ENCODE measurements around the gene BFAR.
"Not testable (repeated sequence)": the region's sequence is repeated elsewhere in the genome, so short reads cannot be mapped to it uniquely, and the experiment has no call there.

Gene BFAR

DNA sequence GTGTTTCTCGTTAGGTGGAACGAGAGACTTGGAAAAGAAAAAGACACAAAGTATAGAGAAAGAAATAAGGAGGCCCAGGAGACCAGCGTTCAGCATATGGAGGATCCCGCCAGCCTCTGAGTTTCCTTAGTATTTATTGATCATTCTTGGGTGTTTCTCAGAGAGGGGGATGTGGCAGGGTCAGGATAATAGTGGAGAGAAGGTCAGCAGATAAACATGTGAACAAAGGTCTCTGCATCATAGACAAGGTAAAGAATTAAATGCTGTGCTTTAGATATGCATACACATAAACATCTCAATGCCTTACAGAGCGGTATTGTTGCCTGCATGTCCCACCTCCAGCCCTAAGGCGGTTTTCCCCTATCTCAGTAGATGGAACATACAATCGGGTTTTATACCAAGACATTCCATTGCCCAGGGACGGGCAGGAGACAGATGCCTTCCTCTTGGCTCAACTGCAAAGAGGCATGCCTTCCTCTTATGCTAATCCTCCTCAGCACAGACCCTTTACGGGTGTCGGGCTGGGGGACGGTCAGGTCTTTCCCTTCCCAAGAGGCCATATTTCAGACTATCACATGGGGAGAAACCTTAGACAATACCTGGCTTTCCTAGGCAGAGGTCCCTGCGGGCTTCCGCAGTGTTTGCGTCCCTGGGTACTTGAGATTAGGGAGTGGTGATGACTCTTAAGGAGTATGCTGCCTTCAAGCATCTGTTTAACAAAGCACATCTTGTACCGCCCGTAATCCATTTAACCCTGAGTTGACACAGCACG lies 3.6 kb downstream of the BFAR start:
- DNase-seq = not testable (repeated sequence)

DNA sequence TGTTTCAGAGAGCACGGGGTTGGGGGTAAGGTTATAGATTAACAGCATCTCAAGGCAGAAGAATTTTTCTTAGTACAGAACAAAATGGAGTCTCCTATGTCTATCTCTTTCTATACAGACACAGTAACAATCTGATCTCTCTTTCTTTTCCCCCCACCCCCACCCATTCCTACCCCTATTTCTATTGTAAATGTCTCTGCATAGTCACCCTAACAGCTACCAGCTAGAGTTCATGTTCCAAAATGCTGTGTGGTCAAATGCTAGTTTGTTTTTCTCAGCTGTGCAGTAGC lies 4.1 kb downstream of the BFAR start:
- DNase-seq = not testable (repeated sequence)

DNA sequence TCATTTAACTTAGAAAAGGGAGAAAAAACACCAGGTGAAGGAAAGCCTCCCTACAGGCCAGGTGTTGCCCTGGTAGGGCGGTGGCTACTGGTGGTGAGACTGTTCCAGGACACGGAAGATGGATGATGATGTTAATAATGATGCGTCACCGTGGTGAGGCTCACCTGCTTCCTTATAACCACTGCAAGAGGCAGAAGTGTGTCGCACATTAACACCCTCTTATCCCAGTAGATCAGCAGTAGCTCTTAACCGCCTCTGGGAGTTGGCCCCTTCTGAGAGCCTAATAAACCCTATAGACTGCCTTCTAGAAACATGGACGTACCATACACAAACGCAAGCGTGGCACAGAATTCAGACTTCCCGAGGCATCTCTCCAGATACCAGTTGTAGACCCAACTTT lies 7.8 kb downstream of the BFAR start:
- no peak for DNase-seq

DNA sequence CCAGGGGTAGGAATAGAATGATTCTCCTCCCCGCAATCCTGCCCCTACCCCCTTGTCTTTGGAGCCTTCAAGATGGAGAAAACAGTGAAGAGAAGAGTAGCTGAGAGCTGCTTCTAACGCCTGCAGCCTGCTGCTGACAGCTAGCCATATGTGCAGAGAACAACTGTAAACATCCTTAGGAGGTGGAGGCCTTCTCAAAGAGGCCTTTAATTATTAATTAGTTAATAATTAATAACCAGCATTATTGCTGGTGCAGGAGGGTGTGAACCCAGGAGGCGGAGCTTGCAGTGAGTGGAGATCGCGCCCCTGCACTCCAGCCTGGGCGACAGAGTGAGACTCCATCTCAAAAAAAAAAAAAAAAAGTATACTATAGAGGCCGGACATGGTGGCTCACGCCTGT lies 8.5 kb downstream of the BFAR start:
- no peak for DNase-seq

DNA sequence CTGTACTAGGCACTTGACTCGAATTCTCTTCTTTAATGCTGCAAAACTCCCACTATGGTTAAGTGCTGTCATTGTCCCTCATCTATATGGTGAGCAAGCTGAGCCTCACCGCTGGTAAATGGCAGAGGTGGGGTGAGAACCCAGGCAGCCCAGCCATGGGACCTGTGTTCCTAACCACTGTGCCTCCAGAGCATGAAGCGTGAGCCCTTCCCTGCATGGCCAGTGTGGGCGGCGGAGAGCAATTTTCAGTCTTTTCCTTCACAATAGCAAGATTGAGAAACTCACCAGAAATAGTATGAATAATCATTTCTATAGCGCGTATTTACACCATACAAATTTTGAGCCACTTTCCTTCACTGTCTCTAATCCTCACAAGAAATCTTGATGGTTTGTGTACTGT lies 9.2 kb downstream of the BFAR start:
- DNase-seq = no peak

DNA sequence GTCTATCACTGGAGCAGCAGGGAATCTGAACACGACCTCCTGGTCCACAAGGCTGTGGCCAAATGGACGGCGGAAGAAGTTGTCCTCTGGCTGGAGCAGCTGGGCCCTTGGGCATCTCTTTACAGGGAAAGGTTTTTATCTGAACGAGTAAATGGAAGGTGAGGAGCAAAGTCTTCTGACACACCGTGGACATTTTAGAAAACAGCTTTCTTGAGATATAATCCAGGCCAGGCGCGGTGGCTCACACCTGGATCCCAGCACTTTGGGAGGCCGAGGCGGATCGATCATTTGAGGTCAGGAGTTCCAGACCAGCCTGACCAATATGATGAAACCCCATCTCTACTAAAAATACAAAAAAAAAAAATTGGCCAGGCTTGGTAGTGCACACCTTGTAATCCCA lies 17.1 kb downstream of the BFAR start:
- DNase-seq = no peak

DNA sequence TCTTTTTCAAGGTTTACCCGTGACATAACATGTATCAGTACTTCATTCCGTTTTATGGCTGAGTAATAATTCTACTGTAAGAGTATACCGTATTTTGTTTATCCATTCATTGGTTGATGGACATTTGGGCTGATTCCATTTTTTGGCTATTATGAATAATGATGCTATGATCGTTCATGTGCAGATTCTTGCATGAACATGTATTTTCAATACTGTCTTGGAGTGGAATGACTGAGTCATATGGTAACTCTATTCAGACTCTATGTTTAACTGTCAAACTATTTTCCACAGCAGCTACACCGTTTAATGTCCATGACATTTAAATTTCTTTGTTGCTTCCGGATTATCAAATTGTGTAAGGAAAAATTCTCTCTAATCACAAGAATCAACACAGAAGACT lies 17.9 kb downstream of the BFAR start:
- DNase-seq = no peak

DNA sequence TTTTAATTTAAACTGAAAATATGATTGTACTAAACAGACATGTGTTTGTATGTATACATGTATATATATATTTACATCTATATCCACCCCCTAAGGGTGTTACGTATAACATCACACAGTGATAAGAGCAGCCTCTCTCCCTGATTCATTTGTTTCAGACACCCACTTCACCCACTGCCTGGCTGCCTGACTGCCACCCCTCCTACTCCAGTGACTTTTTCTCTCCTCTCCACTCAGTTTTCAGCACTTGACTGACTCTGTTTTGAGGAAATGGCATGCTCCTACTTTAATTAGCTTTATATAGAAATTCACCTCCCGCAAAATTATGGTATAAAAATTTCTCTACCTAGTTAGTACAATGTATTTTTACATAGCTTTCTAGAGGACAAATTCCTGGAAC lies 20.0 kb downstream of the BFAR start:
- no peak for DNase-seq

DNA sequence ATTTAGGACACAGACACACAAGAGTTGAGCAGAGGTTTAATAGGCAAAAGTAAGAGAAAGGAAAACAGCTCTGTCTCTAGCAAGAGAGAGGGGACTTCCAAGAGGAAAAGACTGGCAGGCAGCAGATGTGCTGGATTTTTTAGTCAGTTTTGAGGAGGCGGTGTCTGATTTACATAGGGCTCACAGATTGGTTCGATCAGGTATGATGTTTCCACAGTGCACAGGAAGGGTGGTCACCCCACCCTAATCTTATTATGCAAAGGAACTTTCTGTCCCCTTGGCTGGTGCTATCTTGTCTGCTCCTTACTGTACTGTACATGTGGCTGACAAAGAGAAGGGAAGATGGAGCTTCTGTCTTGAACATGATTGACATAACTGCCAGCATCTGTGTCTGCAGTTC lies 25.3 kb downstream of the BFAR start:
- DNase-seq = no peak

DNA sequence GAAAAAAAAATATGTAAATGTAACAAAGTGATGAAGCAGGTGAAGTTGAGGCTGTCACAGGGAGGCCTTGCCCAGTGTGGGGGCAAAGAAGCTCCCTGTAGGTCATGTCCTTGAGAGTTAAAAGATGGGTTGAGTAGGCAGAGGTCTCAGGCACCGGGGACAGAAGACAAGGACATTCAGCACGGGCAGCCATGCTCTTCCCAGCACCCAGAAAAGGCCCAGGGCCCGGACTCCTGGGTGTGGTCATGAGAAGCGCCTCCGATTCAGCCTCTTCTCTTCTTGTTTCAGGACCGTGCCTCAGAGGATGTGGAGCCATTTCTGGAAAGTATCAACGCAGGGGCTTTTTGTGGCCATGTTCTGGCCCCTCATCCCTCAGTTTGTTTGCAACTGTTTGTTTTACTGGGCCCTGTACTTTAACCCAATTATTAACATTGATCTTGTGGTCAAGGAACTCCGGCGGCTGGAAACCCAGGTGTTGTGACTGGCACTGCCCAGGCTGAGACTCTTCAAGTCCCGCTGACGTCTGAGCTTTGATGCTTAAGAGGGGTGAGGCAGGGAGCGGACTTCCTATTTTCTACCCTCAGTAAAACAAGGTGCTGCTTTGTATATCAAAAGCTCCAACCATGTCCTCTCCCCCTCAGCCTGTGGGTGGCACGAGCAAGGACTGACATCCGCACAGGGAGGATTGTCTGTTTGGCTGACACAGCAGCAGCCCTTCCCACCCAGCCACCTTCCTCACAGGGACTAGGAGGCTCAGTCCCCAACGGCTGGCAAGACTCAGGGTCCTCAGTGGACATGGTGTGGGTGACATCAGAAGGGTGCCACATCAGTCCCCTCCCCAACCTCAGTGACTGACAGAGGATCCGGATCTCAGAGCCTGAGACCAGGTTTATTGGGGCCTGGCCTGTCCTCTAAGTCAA lies 34.9 kb downstream of the BFAR start:
- DNase-seq = no peak

DNA sequence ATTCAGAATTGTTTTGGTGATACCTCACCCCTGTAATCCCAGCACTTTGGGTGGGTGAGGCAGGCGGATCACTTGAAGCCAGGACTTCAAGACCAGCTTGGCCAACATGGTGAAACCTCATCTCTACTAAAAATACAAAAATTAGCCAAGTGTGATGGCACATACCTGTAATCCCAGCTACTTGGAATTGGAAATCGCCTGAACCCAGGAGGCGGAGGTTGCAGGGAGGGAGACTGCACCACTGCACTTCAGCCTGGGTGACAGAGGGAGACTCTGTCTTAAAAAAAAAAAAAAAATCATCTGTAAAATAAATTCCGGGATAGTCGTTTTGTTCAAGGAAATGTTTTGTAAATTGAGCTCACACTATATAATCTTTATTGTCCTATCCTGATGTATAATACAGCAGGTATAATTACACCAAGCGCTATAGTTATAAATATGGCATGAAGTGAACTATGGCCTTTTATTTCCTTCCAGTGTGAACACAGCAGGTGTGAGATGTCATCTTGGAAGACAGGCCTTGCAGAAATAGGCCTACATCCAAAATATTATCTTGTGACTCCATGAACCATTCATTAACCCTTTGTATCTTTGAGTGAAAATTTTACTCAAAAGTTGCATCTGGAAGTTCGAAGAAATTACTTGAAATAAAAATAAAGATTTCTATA lies 35.9 kb downstream of the BFAR start:
- no peak for DNase-seq

DNA sequence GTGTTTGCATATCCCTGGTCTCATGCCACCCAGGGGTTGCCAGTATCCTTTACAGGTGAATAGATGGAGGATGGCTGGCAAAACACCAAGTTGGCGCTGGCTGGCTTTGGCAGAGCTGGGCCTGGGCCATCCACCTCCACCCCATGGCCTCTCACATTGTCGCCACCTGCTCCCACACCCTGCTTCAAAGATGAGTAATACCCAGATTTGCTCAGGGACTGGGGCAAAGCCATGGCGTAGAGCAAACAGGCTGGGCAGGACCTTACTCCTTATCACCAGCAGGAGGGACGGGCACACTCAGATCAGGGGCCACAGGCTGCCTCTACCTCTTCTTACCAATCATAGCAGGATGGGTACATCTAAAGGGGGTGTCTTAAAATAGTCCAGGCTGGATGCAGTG lies 37.0 kb downstream of the BFAR start:
- DNase-seq = no peak

DNA sequence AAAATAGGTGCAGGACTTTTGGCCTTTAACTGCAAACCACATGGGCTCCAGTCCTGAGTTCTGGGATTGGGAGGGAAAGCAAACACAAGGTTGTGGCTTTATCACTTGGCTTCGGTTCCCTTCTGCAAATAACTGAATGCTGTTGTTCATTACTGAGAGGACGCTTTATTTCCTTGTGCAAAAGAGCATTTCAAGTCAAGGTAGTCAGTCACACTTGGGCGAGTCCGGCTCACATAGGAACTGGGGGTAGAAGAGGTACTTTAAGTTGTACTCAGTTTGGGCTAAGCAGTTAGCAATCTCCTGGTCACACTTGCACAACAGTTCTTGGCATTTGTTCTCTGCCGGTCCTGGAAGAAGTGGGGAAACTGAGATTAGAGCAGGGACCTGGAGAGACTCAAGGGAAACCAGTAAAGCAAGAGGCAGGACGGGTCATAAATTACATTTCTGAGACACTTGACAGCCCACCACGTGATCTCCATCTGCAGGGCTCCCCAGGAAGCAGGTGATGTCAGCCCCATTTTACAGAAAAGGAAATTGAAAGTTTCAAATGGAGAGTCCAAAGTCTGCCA lies 39.7 kb downstream of the BFAR start:
- no peak for DNase-seq

DNA sequence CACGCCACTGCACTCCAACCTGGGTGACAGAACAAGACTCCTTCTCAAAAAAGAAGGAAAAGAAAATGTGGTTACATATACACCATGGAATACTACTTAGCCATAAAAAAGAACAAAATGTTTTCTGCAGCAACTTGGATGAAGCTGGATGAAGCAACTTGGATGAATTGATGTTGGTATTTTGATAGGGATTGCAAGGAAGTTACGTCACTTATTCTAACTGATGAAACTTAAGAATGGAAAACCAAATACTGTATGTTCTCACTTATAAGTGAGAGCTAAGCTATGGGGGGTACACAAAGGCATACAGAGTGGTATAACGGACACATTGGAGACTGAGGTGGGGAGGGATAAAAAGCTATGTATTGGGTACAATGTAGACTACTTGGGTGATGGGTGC lies 43.9 kb downstream of the BFAR start:
- no peak for DNase-seq

DNA sequence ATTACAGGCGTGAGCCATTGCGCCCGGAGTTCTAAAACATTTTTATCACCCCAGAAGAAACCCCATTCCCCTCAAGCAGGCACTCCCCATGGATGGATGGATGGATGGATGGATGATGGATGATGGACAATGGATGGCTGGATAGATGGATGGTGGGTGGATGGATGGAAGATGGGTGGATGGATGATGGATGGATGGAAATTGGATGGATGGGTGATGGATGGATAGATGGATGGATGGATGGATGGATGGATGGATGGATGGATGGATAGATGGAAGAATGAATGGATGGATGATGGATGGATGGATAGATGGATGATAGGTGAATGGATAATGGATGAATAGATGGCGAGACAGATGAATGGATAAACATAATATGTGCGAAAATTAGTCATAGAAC lies 44.9 kb downstream of the BFAR start:
- no peak for DNase-seq

DNA sequence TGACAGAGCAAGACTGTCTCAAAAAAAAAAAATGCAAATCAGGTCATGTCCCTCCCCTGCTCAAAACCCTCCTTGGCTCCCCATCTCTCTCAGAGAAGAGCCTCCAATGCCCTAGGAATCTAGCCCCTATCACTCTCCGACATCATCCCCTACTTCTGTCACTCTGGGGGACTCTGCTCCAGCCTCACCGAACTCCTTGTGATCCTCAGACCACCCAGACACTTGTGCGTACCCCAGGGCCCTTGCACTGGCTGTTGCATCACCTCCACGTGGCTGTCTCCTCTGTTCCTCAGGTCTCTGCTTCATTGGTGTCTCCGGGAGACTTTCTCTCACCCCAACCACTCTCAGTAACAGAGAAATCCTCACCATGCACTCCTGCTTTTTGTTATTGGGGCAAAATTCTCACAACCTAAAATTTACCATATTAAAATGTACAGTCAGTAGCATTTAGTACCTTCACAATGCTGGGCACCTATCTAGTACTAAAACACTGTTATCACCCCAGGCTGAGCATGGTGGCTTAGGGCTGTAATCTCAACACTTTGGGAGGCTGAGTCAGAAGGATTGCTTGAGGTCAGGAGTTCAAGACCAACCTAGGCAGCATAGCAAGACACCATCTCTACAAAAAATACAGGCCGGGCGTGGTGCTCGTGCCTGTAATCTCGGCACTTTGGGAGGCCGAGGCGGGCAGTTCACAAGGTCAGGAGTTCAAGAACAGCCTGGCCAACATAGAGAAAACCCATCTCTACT lies 46.2 kb downstream of the BFAR start:
- no peak for DNase-seq

DNA sequence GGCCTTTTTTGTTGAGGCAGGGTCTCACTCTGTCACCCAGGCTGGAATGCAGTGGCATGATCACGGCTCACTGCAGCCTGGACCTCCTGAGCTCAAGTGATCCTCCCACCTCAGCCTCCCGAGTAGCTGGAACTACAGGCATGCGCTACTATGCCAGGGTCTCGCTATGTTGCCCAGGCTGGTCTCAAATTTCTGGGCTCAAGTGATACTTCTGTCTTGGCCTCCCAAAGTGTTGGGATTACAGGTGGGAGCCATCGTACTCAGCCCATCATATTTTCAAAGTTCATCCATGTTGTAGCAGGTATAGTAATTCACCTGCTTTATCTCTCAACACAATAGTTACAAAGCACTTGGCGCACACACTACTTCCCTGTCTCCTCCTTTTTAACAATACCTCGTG lies 47.6 kb downstream of the BFAR start:
- not testable (repeated sequence) for DNase-seq

DNA sequence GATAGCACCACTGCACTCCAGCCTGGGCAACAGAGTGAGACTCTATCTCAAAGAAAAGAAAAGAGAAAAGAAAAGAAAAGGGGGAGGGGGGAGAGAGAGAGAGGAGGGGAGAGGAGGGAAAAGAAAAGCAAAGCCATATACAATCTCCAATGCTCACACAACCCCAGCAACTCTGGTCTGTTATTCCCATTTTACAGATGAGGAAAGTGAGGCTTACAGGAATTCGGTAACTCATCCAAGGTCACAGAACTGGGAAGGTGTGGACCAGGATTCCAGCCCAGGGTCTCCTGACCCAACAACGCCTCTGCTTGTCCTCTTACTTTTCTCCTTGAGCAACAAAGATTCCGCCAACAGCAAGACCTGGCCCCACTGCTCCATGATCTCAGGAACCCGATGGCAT lies 48.4 kb downstream of the BFAR start:
- no peak for DNase-seq

DNA sequence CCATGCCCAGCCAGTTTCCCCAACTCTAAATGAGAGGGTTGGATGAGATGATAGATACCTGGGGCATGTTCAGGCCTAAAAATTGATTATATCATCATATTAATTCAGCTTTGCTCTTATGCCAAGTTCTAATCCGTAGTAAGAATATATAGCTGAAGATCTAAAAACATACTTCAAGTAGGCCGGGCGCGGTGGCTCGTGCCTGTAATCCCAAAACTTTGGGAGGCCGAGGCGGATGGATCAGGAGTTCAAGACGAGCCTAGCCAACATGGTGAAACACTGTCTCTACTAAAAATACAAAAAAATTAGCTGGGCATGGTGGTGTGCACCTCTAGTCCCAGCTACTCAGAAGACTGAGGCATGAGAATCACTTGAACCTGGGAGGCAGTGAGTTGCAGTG lies 49.4 kb downstream of the BFAR start:
- no peak for DNase-seq

DNA sequence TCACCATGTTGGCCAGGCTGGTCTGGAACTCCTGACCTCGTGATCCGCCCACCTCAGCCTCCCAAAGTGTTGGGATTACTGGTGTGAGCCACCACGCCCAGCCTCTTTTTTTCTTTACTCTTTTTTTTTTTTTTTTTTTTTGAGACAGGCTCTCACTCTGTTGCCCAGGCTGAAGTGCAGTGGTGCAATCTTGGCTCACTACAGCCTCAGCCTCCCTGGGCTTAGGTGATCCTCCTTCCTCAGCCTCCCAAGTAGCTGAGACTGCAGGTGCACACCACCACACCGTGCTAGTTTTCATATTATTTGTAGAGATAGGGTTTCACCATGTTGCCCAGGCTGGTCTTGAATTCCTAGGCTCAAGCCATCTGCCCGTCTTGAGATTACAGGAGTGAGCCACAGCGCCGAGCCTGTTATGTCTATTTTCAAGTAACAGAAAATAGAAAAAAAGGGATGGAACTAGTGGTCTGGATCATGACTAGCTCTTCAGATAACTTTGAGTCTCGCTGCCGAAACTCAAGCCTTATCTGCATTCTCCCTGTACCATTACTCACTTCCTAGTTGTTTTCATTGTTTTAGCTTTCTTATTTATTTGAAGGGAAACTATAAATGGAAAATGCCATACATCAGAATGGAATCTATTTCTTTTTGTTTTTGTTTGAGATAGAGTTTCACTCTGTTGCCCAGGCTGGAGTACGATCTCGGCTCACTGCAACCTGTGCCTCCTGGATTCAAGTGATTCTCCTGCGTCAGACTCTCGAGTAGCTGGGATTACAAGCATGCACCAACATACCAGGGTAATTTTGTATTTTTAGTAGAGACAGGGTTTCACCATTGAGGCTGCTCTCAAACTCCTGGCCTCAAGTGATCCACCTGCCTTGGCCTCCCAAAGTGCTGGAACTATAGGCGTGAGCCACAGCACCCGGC lies 53.4 kb downstream of the BFAR start:
- not testable (repeated sequence) for DNase-seq

DNA sequence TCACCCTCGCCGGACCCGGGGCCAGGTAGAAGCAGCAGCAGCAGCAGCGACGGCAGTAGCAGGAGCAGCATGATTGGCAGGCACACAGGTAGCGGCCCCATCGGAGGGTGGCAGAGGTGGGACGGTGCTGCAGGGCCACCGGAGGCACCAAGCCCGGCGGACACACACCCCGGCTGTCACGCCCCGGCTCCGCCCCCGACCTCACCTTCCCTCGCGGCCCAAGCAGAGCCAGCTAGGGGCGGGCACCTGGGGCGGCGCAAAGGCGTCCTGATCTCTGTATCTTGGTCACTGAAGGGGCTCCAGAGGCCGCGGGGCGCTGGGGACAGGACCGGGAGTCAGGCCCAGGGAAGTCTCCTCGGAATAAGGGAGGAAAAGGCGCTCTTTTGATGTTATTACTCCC lies 61.4 kb downstream of the BFAR start, which contains the start of gene PLA2G10:
PLA2G10 (minus strand) TSS at position 180 of the 400 bp plus-strand sequence; CDS start at position 101, 79 bp downstream.
- not testable (repeated sequence) for DNase-seq

DNA sequence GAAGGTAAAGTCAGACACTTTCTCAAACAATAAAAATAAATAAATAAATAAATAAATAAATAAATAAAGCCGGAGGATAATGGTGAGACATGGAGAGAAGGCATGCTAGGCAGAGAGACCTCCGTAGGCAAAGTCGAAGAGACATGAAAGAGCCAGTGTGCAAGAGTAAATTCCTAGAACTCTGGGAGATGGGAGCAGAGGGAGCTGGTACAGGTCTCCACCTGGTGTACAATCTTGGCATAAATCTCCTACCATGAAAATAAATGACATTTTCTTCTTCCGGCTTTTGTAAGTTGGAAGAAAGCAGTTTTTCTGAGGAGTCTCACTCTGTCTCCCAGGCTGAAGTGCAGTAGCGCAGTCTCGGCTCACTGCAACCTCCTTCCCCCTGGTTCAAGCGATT lies 69.1 kb downstream of the BFAR start:
- not testable (repeated sequence) for DNase-seq
